Cardiac muscle cell (in vitro differentiated cells and primary cell): Measurements from ENCODE around the gene METTL1. TPM values are rescaled to one million over a fixed set of nuclear protein-coding genes. Genes with fewer than 3 reads are reported as not detected.

ENCODE experiments used
- DNase-seq, 2 donors: peaks; one replicate each; pipeline versions ENCODE4 v3.0.0 to v3.0.0-alpha.2; 2010 to 2017; ENCODE audit warnings: low read depth in 1 of 2, low spot score in 1 of 2
- H3K27ac ChIP-seq: fragments of 200-600 bp; sonication (generic); 2 replicates; pipeline ENCODE4 v1.5.1; 2016
- H3K27me3 ChIP-seq: fragments of 200-600 bp; sonication (generic); 2 replicates; pipeline ENCODE4 v1.6.0; 2016; ENCODE audit warnings: control low read depth
- H3K36me3 ChIP-seq: fragments of 200-600 bp; sonication (generic); 2 replicates; pipeline ENCODE4 v1.5.1; 2016; ENCODE audit warnings: control low read depth
- H3K4me1 ChIP-seq: fragments of 200-600 bp; sonication (generic); 2 replicates; pipeline ENCODE4 v1.8.1; 2017; ENCODE audit warnings: low read depth, mild to moderate bottlenecking, mixed run types
- H3K4me3 ChIP-seq: fragments of 200-600 bp; sonication (generic); 2 replicates; pipeline ENCODE4 v1.5.1; 2016; ENCODE audit warnings: mild to moderate bottlenecking
- H3K9me3 ChIP-seq: fragments of 200-600 bp; sonication (generic); 2 replicates; pipeline ENCODE4 v1.5.1; 2017; ENCODE audit warnings: low read depth, mild to moderate bottlenecking, control low read depth
- polyA plus RNA-seq: library from polyadenylated mRNA; unstranded; fragments of >200 nt; fragmentation: Nextera tagmentation; extraction: Ambion mirVana; gene quantifications from 2 replicates; pipeline ENCODE4 v1.2.1, GENCODE V29; 2016
- total RNA-seq: library from RNA; depleted of rRNA; stranded (reverse); fragments of >200 nt; gene quantifications from 2 replicates; pipeline ENCODE4 v1.2.3, GENCODE V29; 2016
- TF ChIP-seq, protein P1 (sequence below): IDR thresholded peaks from 2 replicates; pipeline ENCODE4 v1.5.1; 2012; ENCODE audit warnings: low read depth, mild to moderate bottlenecking, low read length

Gene METTL1
- total and polyA plus RNA-seq, 2 experiments from 2014 or later = 8.1 to 21.6 TPM

DNA sequence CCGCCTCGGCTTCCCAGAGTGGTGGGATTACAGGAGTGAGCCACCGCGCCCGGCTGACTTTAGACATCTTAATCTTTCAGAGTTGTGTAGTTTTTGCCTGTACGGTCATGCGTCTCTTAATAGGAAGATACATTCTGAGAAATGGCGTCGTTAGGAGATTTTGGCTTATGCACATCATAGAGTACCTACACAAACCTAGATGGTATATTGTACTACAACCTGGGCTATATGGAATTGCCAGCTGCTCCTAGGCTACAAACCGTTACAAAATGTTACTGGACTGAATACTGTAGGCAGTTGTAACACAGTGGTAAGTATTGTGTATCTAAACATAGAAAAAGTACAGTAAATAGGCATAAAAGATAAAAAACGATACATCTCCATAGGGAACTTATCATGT, 12.0 kb upstream of the METTL1 start:
- TF ChIP-seq, protein P1, sequence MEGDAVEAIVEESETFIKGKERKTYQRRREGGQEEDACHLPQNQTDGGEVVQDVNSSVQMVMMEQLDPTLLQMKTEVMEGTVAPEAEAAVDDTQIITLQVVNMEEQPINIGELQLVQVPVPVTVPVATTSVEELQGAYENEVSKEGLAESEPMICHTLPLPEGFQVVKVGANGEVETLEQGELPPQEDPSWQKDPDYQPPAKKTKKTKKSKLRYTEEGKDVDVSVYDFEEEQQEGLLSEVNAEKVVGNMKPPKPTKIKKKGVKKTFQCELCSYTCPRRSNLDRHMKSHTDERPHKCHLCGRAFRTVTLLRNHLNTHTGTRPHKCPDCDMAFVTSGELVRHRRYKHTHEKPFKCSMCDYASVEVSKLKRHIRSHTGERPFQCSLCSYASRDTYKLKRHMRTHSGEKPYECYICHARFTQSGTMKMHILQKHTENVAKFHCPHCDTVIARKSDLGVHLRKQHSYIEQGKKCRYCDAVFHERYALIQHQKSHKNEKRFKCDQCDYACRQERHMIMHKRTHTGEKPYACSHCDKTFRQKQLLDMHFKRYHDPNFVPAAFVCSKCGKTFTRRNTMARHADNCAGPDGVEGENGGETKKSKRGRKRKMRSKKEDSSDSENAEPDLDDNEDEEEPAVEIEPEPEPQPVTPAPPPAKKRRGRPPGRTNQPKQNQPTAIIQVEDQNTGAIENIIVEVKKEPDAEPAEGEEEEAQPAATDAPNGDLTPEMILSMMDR = no peak
- peaks cover 6% of the 10 kb centered on the region for H3K4me1 ChIP-seq
- no peak overlapping the region for H3K27ac ChIP-seq
- DNase-seq = no peak
- no peaks in the 10 kb centered on the region for H3K27me3 ChIP-seq
- no peaks in the 10 kb centered on the region for H3K9me3 ChIP-seq
- peaks cover 15% of the 10 kb centered on the region for H3K36me3 ChIP-seq
- peak overlapping the region; percentile 99 for H3K4me3 ChIP-seq

DNA sequence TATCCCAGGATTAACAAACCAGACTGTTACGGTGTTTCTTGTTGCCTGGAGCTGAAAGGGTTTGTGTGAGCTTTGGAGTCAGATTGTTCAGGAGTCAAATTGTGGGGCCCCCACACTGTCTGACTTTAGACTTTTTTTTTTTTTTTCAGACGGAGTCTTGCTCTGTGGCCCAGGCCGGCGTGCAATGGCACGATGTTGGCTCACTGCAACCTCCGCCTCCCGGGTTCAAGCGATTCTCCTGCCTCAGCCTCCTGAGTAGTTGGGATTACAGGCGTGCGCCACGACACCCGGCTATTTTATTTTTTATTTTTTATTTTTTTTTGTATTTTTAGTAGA, 11.5 kb upstream of the METTL1 start:
- H3K27me3 ChIP-seq = no peaks in the 10 kb centered on the region
- H3K4me3 ChIP-seq = peak overlapping the region; percentile 99
- no peak for DNase-seq
- no peaks in the 10 kb centered on the region for H3K9me3 ChIP-seq
- no peak overlapping the region for H3K27ac ChIP-seq
- peaks cover 15% of the 10 kb centered on the region for H3K36me3 ChIP-seq
- TF ChIP-seq, protein P1 = no peak
- peaks cover 6% of the 10 kb centered on the region for H3K4me1 ChIP-seq

DNA sequence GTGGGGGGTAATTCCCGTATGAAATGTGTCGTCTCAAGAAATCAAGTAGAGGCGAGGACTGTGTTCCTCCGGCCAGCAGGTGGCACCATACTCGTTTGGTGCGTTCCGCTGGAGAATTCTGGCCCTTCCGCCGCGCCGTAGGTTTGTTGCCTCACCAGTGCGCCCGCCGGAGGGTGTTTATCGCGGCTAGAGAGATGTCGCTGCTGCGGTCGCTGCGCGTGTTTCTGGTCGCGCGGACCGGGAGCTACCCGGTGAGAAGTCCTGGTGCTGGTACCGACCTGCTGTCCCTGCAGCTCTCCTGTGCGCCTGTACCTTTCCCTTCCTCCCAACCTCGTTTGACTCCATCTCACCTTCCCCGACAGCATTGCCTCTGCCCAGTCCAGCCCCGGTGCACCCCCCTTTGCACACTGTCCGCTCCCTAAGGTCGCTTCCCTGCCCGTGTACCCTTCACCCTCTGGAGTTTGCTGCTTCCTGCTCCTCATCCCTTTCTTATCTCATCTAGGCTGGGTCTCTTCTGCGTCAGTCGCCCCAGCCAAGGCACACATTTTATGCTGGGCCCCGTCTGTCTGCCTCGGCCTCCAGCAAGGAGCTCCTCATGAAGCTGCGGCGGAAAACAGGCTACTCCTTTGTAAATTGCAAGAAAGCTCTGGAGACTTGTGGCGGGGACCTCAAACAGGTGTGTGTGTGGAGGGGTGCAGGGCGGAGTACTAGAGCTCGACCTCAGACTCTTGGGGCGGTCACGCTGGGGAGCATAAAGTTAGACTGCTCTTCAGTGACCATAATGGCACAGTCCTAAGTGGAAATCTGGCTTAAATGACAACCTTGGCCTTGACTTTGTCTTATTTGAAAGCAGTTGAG, 10.9 kb upstream of the METTL1 start, which contains the start of gene TSFM:
Gene TSFM, plus strand, starts transcription at position 180 of the 858 bp plus-strand sequence. Its CDS starts 15 bp downstream, at position 195.
- Histone ChIP-seq H3K4me3 (peak within 1 kb of the TSS; percentile 99), H3K27ac (peak within 1 kb of the TSS; percentile 46), H3K9me3 (no peaks in the 10 kb centered on the region), H3K36me3 (peaks cover 15% of the 10 kb centered on the region), H3K4me1 (peaks cover 6% of the 10 kb centered on the region), H3K27me3 (no peaks in the 10 kb centered on the region)
- TF ChIP-seq, protein P1 = peak; percentile 90
- peak; percentile 96 to 98 for DNase-seq

DNA sequence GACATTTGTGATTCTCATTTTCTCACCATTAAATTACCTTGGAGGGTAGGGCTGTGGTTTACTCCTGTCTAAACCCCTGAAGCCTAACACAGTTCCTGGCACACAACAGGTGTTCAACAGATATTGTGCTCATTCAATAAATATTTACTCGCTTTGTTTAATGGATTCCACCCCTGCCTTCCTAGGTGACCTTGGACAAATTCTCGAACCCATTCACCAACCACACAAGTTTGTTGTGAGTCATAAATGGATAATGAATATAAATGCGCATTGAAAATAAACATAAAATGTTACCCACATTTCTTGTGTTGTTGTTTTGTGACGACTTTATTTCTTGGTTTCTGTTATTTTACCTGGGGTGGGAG, 10.3 kb upstream of the METTL1 start:
- peaks cover 6% of the 10 kb centered on the region for H3K4me1 ChIP-seq
- H3K27ac ChIP-seq = no peak overlapping the region
- no peak for DNase-seq
- peaks cover 14% of the 10 kb centered on the region for H3K36me3 ChIP-seq
- no peaks in the 10 kb centered on the region for H3K9me3 ChIP-seq
- TF ChIP-seq, protein P1 = no peak
- H3K4me3 ChIP-seq = no peak overlapping the region
- no peaks in the 10 kb centered on the region for H3K27me3 ChIP-seq

DNA sequence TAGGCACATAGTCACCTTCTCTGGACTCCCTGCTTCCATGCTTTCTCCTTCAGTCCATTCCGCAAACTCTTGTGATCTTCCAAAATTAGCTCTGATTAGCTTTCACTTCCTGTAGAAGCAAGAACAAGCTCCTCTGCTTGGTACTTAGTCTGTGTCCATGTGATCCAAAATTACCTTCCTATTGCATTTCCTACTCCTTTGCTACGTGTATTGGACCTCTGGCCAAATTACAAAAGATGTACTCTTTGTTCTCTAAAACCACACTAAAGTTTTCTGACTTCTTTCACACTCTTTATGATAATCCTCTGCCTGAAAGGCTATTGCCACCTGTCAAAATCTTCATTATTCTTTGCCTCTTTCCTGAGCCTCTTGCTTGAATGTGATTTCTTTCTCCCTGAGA, 9.9 kb upstream of the METTL1 start:
- Histone ChIP-seq H3K36me3 (peaks cover 10% of the 10 kb centered on the region), H3K4me1 (peaks cover 6% of the 10 kb centered on the region), H3K4me3 (no peak overlapping the region), H3K27ac (no peak overlapping the region), H3K27me3 (no peaks in the 10 kb centered on the region), H3K9me3 (no peaks in the 10 kb centered on the region)
- TF ChIP-seq, protein P1 = no peak
- DNase-seq = no peak
